IMR-90 (cell line): ENCODE measurements around the gene CCDC117. TPM values are rescaled to one million over a fixed set of nuclear protein-coding genes. Genes with fewer than 3 reads are reported as not detected.

Experiments
- ATAC-seq: fragments of 200-7000 bp; cut with Tn5 transposase; 2 replicates; pipeline ENCODE4 v1.9.1; 2020; ENCODE audit warnings: low read depth, mild to moderate bottlenecking, moderate library complexity
- BruUV-seq: library from RNA; stranded (reverse); fragments of 400-500 nt; replicated peaks from 2 replicates; lab custom pipeline; 2021; lab: Mats Ljungman, UMichigan
- CTCF ChIA-PET: fragments of 300-600 bp; formaldehyde crosslinking; extraction: SDS; loops from one replicate; lab custom pipeline; 2021; ENCODE audit warnings: antibody characterized with exemption; lab: Yijun Ruan, JAX
- POLR2A ChIA-PET: fragments of 300-600 bp; sonication (Branson Sonifier 250); formaldehyde crosslinking; loops from one replicate; lab custom pipeline; 2022; ENCODE audit warnings: antibody characterized with exemption; ENCODE audit not compliant: unreplicated experiment; lab: Charles Lee
- DNase-seq: peaks from one replicate; pipeline ENCODE4 v3.0.0; 2013
- H2AFZ ChIP-seq: replicated peaks from 2 replicates; pipeline ENCODE3; 2013; ENCODE audit warnings: low read length, mild to moderate bottlenecking; ENCODE audit not compliant: poor library complexity
- H2AK5ac ChIP-seq: 2 replicates; pipeline ENCODE4 v1.6.1; 2013; ENCODE audit warnings: low read depth, low read length, inconsistent platforms
- H2AK9ac ChIP-seq: replicated peaks from 2 replicates; pipeline ENCODE3; 2013; ENCODE audit warnings: mild to moderate bottlenecking, low read depth, low read length, moderate library complexity; ENCODE audit not compliant: poor library complexity
- H2BK120ac ChIP-seq: 2 replicates; pipeline ENCODE4 v1.6.1; 2013; ENCODE audit warnings: low read depth, low read length, inconsistent platforms
- H2BK15ac ChIP-seq: 3 replicates; pipeline ENCODE4 v1.6.1; 2013; ENCODE audit warnings: low read depth, low read length, inconsistent platforms
- H2BK20ac ChIP-seq: 2 replicates; pipeline ENCODE4 v1.6.1; 2013; ENCODE audit warnings: low read depth, mild to moderate bottlenecking, inconsistent platforms, low read length, moderate library complexity
- H2BK5ac ChIP-seq: 2 replicates; pipeline ENCODE4 v1.6.1; 2013; ENCODE audit warnings: mild to moderate bottlenecking, low read depth, low read length, inconsistent platforms; ENCODE audit not compliant: poor library complexity, severe bottlenecking
- H3K14ac ChIP-seq: replicated peaks from 2 replicates; pipeline ENCODE4 v1.6.1; 2013; ENCODE audit warnings: low read depth, low read length, inconsistent platforms
- H3K18ac ChIP-seq: 2 replicates; pipeline ENCODE4 v1.6.1; 2013; ENCODE audit warnings: low read depth, low read length, control low read depth
- H3K23ac ChIP-seq: 2 replicates; pipeline ENCODE4 v1.6.1; 2013; ENCODE audit warnings: low read depth, low read length, inconsistent platforms
- H3K27ac ChIP-seq: 2 replicates; pipeline ENCODE4 v1.5.1; 2013; ENCODE audit warnings: mild to moderate bottlenecking, control low read depth, low read length; ENCODE audit not compliant: insufficient read depth
- H3K27me3 ChIP-seq: 2 replicates; pipeline ENCODE4 v1.6.1; 2013; ENCODE audit warnings: low read length; ENCODE audit not compliant: control insufficient read depth, insufficient read depth
- H3K36me3 ChIP-seq: 2 replicates; pipeline ENCODE4 v1.6.1; 2013; ENCODE audit warnings: low read length, mixed read lengths; ENCODE audit not compliant: control insufficient read depth, insufficient read depth
- H3K4ac ChIP-seq: 2 replicates; pipeline ENCODE4 v1.6.1; 2013; ENCODE audit warnings: low read depth, low read length, inconsistent platforms
- H3K4me1 ChIP-seq: 2 replicates; pipeline ENCODE4 v1.6.1; 2013; ENCODE audit warnings: low read length, mixed read lengths; ENCODE audit not compliant: control insufficient read depth, insufficient read depth
- H3K4me2 ChIP-seq: 2 replicates; pipeline ENCODE4 v1.6.1; 2013; ENCODE audit warnings: low read depth, mild to moderate bottlenecking, control low read depth, low read length, moderate library complexity
- H3K4me3 ChIP-seq: 2 replicates; pipeline ENCODE4 v1.5.1; 2013; ENCODE audit warnings: low read depth, mild to moderate bottlenecking, control low read depth, low read length, moderate library complexity; ENCODE audit not compliant: insufficient read depth
- H3K56ac ChIP-seq: 2 replicates; pipeline ENCODE4 v1.6.1; 2013; ENCODE audit warnings: low read length, inconsistent platforms; ENCODE audit not compliant: insufficient read depth; ENCODE audit errors: extremely low read depth
- H3K79me1 ChIP-seq, 2 experiments: 2 replicates each; pipeline ENCODE4 v1.6.1; 2013; ENCODE audit warnings: low read length in 2 of 2, inconsistent platforms in 1 of 2, low read depth in 1 of 2
- H3K9ac ChIP-seq: 2 replicates; pipeline ENCODE4 v1.6.1; 2013; ENCODE audit warnings: low read depth, low read length, control low read depth
- H3K9me1 ChIP-seq: 2 replicates; pipeline ENCODE4 v1.6.1; 2013; ENCODE audit warnings: low read length, inconsistent platforms; ENCODE audit not compliant: insufficient read depth
- H3K9me3 ChIP-seq: 2 replicates; pipeline ENCODE4 v1.6.1; 2013; ENCODE audit warnings: low read length; ENCODE audit not compliant: control insufficient read depth, insufficient read depth
- H4K20me1 ChIP-seq: 2 replicates; pipeline ENCODE4 v1.6.1; 2013; ENCODE audit warnings: low read length, inconsistent platforms; ENCODE audit not compliant: insufficient read depth
- H4K5ac ChIP-seq: 2 replicates; pipeline ENCODE4 v1.6.1; 2013; ENCODE audit warnings: mild to moderate bottlenecking, low read depth, low read length, control low read depth
- H4K8ac ChIP-seq, 2 experiments: 2 replicates each; pipeline ENCODE4 v1.6.1; 2013; ENCODE audit warnings: low read depth in 2 of 2, low read length in 2 of 2, control low read depth in 1 of 2, inconsistent platforms in 1 of 2
- H4K91ac ChIP-seq: 2 replicates; pipeline ENCODE4 v1.6.1; 2013; ENCODE audit warnings: low read depth, low read length, inconsistent platforms; ENCODE audit not compliant: insufficient read depth
- BHLHE40 ChIP-seq: fragments of 150-350 bp; IDR thresholded peaks from 2 replicates; pipeline ENCODE4 v1.6.1; 2016; ENCODE audit warnings: mild to moderate bottlenecking, low read depth, low read length
- CEBPB ChIP-seq: IDR thresholded peaks from 2 replicates; pipeline ENCODE4 v1.6.1; 2012; ENCODE audit warnings: low read depth, low read length, improper control_type of control experiment
- CHD1 ChIP-seq: IDR thresholded peaks from 2 replicates; pipeline ENCODE4 v1.6.1; 2012; ENCODE audit warnings: low read depth, low read length, improper control_type of control experiment
- FOS ChIP-seq: fragments of 150-350 bp; IDR thresholded peaks from 2 replicates; pipeline ENCODE4 v1.6.1; 2016; ENCODE audit warnings: low read depth, low read length
- MAFK ChIP-seq: IDR thresholded peaks from 2 replicates; pipeline ENCODE4 v1.6.1; 2012; ENCODE audit warnings: low read depth, low read length, improper control_type of control experiment
- MAZ ChIP-seq: IDR thresholded peaks from 2 replicates; pipeline ENCODE4 v1.6.1; 2012; ENCODE audit warnings: low read depth, mild to moderate bottlenecking, low read length, improper control_type of control experiment, moderate library complexity, borderline replicate concordance
- MXI1 ChIP-seq: IDR thresholded peaks from 2 replicates; pipeline ENCODE4 v1.6.1; 2012; ENCODE audit warnings: low read depth, mild to moderate bottlenecking, low read length, moderate library complexity, borderline replicate concordance
- NFE2L2 ChIP-seq: fragments of 150-350 bp; IDR thresholded peaks from 2 replicates; pipeline ENCODE4 v1.6.1; 2016; ENCODE audit warnings: low read depth, mild to moderate bottlenecking, low read length
- POLR2A ChIP-seq: IDR thresholded peaks from 2 replicates; pipeline ENCODE4 v1.6.1; 2012; ENCODE audit warnings: mild to moderate bottlenecking, low read depth, low read length
- RAD21 ChIP-seq: IDR thresholded peaks from 2 replicates; pipeline ENCODE4 v1.6.1; 2012; ENCODE audit warnings: low read length, improper control_type of control experiment
- RCOR1 ChIP-seq: IDR thresholded peaks from 2 replicates; pipeline ENCODE4 v1.6.1; 2012; ENCODE audit warnings: mild to moderate bottlenecking, low read length, improper control_type of control experiment; ENCODE audit not compliant: insufficient replicate concordance
- RFX5 ChIP-seq: IDR thresholded peaks from 2 replicates; pipeline ENCODE4 v1.8.0; 2012; ENCODE audit warnings: low read depth, mild to moderate bottlenecking, low read length, moderate library complexity
- SMC3 ChIP-seq: fragments of 150-350 bp; IDR thresholded peaks from 2 replicates; pipeline ENCODE4 v1.6.1; 2016; ENCODE audit warnings: low read depth, mild to moderate bottlenecking, antibody characterized with exemption, low read length, moderate library complexity
- WGBS, 2 experiments: methylation state at CpG; one replicate each; pipeline versions ENCODE4 v1.1.5 to v1.1.7; 2013; ENCODE audit warnings: missing lambda C conversion rate in 2 of 2; ENCODE audit not compliant: insufficient read length in 1 of 2; ENCODE audit errors: extremely low coverage in 2 of 2; 5-methylcytosine and 5-hydroxymethylcytosine counted together
- dilution Hi-C: fragments of 300-500 bp; cut with HindIII; formaldehyde crosslinking; loops from one replicate; pipeline ENCODE4 v1.14.3; 2018; ENCODE audit warnings: low sequenced_read_pairs; ENCODE audit not compliant: unreplicated experiment
- in situ Hi-C: fragments of 300-500 bp; cut with MboI; formaldehyde crosslinking; loops from 3 replicates; pipeline ENCODE4 v1.14.3; 2019; ENCODE audit warnings: low sequenced_read_pairs, inconsistent platforms, mixed read lengths
- intact Hi-C: fragments of 100-400 bp; cut with micrococcal nuclease; formaldehyde crosslinking; loops from 2 replicates; pipeline ENCODE4 v1.10.0; 2022
- polyA plus RNA-seq, 3 experiments: library from polyadenylated mRNA; depleted of rRNA; stranded (reverse); fragments of >200 nt; gene quantifications; 2 replicates each; pipeline ENCODE4 v1.2.3, GENCODE V29; 2012; ENCODE audit warnings: low replicate concordance in 1 of 3
- total RNA-seq: library from RNA; depleted of rRNA; stranded (reverse); fragments of >200 nt; gene quantifications from 2 replicates; pipeline ENCODE4 v1.2.3, GENCODE V29; 2012
- TF ChIP-seq, protein P1 (sequence below): fragments of 150-350 bp; IDR thresholded peaks from 2 replicates; pipeline ENCODE4 v1.6.1; 2017; ENCODE audit warnings: mild to moderate bottlenecking, antibody characterized with exemption, low read length, low read depth
- TF ChIP-seq, protein P2 (sequence below): fragments of 150-350 bp; IDR thresholded peaks from 2 replicates; pipeline ENCODE4 v1.6.1; 2016; ENCODE audit warnings: low read depth, mild to moderate bottlenecking, low read length, moderate library complexity, borderline replicate concordance
- TF ChIP-seq, protein P3 (sequence below): conservative IDR thresholded peaks from 2 replicates; pipeline ENCODE4 v1.5.1; 2012; ENCODE audit warnings: mild to moderate bottlenecking, low read depth, low read length, improper control_type of control experiment

CCDC117 gene
- total and polyA plus RNA-seq, 2 of the 4 experiments (the other 2 are of a cell fraction) = 5.9 to 7.0 TPM

DNA sequence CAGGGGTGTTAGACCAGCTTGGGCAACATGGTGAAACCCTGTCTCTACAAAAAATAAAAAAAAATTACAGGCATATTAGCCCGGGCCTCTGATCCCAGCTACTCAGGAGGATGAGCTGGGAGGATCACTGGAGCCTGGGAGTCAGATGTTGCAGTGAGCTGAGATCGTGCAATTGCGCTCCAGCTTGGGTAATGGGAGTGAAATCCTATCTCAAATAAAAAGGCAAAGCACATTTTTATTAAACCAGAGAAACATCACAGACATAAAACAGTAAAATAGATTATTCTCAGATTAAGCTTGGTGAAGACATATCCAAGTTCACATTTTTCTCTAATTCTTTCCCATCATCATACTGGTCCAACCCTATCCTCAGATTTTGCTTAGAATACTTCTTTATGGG lies 57.9 kb downstream of the CCDC117 start:
- no peak overlapping the region for H3K56ac ChIP-seq
- ATAC-seq = no peak
- no peaks in the 10 kb centered on the region for H3K36me3 ChIP-seq
- WGBS, 2 experiments = no CpG with 5 or more reads among the region's 3 CpGs
- no peak overlapping the region for H2BK20ac ChIP-seq
- no peak overlapping the region for H3K27ac ChIP-seq
- H3K9me3 ChIP-seq = no peaks in the 10 kb centered on the region
- dilution Hi-C loops (no loop called here), intact Hi-C loops (no loop called here), in situ Hi-C loops (loop anchor here (10.0 kb wide), 1 partner anchor 776 kb away; no protein-coding TSS in a partner anchor)
- H3K79me1 ChIP-seq = no peaks in the 10 kb centered on the region
- no peak overlapping the region for H3K23ac ChIP-seq
- no peak overlapping the region for H3K4ac ChIP-seq
- H2AK5ac ChIP-seq = no peak overlapping the region
- H4K91ac ChIP-seq = no peak overlapping the region
- H4K5ac ChIP-seq = no peak overlapping the region
- H2AK9ac ChIP-seq = no peak overlapping the region
- H3K4me1 ChIP-seq = no peaks in the 10 kb centered on the region
- BruUV-seq = no TSS peak
- H3K27me3 ChIP-seq = no peaks in the 10 kb centered on the region
- H3K4me2 ChIP-seq = no peak overlapping the region
- TF ChIP-seq POLR2A (no peak), MXI1 (no peak), RFX5 (no peak), MAZ (no peak), CEBPB (no peak), RAD21 (no peak), SMC3 (no peak), BHLHE40 (no peak), FOS (no peak), NFE2L2 (no peak), RCOR1 (no peak), MAFK (no peak), CHD1 (no peak)
- TF ChIP-seq, protein P1, sequence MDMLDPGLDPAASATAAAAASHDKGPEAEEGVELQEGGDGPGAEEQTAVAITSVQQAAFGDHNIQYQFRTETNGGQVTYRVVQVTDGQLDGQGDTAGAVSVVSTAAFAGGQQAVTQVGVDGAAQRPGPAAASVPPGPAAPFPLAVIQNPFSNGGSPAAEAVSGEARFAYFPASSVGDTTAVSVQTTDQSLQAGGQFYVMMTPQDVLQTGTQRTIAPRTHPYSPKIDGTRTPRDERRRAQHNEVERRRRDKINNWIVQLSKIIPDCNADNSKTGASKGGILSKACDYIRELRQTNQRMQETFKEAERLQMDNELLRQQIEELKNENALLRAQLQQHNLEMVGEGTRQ = no peak
- TF ChIP-seq, protein P2, sequence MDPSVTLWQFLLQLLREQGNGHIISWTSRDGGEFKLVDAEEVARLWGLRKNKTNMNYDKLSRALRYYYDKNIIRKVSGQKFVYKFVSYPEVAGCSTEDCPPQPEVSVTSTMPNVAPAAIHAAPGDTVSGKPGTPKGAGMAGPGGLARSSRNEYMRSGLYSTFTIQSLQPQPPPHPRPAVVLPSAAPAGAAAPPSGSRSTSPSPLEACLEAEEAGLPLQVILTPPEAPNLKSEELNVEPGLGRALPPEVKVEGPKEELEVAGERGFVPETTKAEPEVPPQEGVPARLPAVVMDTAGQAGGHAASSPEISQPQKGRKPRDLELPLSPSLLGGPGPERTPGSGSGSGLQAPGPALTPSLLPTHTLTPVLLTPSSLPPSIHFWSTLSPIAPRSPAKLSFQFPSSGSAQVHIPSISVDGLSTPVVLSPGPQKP = no peak
- TF ChIP-seq, protein P3, sequence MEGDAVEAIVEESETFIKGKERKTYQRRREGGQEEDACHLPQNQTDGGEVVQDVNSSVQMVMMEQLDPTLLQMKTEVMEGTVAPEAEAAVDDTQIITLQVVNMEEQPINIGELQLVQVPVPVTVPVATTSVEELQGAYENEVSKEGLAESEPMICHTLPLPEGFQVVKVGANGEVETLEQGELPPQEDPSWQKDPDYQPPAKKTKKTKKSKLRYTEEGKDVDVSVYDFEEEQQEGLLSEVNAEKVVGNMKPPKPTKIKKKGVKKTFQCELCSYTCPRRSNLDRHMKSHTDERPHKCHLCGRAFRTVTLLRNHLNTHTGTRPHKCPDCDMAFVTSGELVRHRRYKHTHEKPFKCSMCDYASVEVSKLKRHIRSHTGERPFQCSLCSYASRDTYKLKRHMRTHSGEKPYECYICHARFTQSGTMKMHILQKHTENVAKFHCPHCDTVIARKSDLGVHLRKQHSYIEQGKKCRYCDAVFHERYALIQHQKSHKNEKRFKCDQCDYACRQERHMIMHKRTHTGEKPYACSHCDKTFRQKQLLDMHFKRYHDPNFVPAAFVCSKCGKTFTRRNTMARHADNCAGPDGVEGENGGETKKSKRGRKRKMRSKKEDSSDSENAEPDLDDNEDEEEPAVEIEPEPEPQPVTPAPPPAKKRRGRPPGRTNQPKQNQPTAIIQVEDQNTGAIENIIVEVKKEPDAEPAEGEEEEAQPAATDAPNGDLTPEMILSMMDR = no peak
- H3K9ac ChIP-seq = no peak overlapping the region
- H4K8ac ChIP-seq = no peak overlapping the region
- peaks cover 7% of the 10 kb centered on the region; the same call in 1 of the 2 replicates for H4K20me1 ChIP-seq
- no peak overlapping the region for H2BK5ac ChIP-seq
- no peak overlapping the region for H3K14ac ChIP-seq
- H3K9me1 ChIP-seq = no peaks in the 10 kb centered on the region
- H2BK15ac ChIP-seq = no peak overlapping the region
- no peak for DNase-seq
- H2AFZ ChIP-seq = no peak overlapping the region
- H3K4me3 ChIP-seq = no peak overlapping the region
- ChIA-PET CTCF (interaction anchor here (2.0 kb wide), 1 partner anchor 230 kb away, joined by 23 read pairs; no protein-coding TSS in a partner anchor), POLR2A (no interaction called here)
- no peak overlapping the region for H3K18ac ChIP-seq
- no peak overlapping the region for H2BK120ac ChIP-seq
